ENCODE measurements around the gene SALL1. TPM values are rescaled to one million over a fixed set of nuclear protein-coding genes. Genes with fewer than 3 reads are reported as not detected.

The SALL1 gene
- total RNA-seq, 1 experiment from 2014 or later, result not detected

DNA sequence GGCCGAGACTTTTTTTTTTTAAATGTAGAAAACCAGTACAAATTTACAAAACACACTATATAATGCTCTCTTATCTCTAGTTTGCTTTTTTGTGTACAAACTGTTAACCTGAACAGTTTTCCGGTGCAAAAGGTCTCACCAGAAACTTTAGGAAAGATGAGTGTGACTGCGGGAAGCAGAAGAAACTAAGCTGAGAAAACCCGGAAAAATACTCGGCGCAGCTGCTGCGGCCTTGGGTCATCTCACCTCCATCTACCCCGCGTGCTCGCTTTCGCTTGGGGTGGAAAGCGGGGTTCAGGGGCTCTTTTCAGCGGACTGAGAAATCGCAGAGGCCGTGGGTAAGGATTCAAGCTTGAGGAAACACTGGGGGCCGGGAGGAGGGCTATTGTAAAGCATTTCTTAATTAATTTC lies 1.8 kb downstream of the SALL1 start:
- no peaks in the 10 kb centered on the region for H3K36me3 ChIP-seq (ENCODE audit: control insufficient read depth, insufficient read depth, low read length)
- intact Hi-C loops (cut with micrococcal nuclease; ENCODE audit: unreplicated experiment) (no loop called here), in situ Hi-C loops (cut with HindIII; ENCODE audit: low pct_unique_long_range_greater_than_20kb, low sequenced_read_pairs) (no loop called here)
- H3K27ac ChIP-seq (ENCODE audit: low read length), result no peak overlapping the region
- no peaks in the 10 kb centered on the region for H3K27me3 ChIP-seq (ENCODE audit: control insufficient read depth, insufficient read depth, low read length)
- no peaks in the 10 kb centered on the region for H3K9me3 ChIP-seq (ENCODE audit: control insufficient read depth, insufficient read depth, low read depth, low read length)
- DNase-seq (ENCODE audit: low read depth, low spot score) (no peak), ATAC-seq (no peak)
- H3K4me1 ChIP-seq (ENCODE audit: control insufficient read depth, insufficient read depth, low read length), result no peaks in the 10 kb centered on the region
- TF ChIP-seq CTCF (IDR thresholded peaks at IDR 0.05) (no peak), POLR2AphosphoS5 (IDR thresholded peaks at IDR 0.05; ENCODE audit: low read depth, low read length) (no peak)
- no peak overlapping the region for H3K4me3 ChIP-seq (ENCODE audit: low read depth in 2 of 2, low read length in 2 of 2)
- ChIA-PET POLR2A (interaction anchor here (0.6 kb wide), 1 partner anchor 1837 kb away, joined by 3 read pairs; no protein-coding TSS in a partner anchor), CTCF (no interaction called here)
- BruUV-seq (replicated peaks), result no TSS peak

DNA sequence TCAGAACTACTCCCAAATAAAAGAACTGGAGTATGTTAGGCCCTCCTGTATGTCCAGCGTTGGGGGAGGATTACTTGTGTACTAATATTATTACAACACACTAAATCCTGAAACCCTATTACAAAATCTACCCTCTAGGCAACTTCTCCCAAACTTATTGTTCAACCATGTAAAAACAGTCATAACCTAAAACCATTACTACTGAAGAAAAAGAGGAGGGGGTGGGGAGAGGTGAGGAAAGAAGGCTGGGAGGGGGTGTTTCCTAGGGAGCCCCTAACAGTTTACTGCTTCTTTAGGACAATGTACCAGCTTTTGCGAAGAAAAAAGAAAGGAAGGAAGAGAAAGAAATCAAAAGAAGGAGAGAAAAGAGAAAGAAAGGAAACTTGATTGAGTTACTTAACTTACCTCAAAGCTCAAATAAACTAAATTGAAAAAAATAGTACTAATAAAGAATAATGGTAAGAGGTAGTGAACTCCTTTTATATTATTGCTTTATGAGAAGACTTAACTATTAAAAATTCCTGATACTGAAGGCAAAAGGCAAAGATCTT lies 2.3 kb downstream of the SALL1 start:
- DNase-seq (ENCODE audit: low read depth, low spot score) (no peak), ATAC-seq (no peak)
- no peak overlapping the region for H3K4me3 ChIP-seq (ENCODE audit: low read depth in 2 of 2, low read length in 2 of 2)
- no peaks in the 10 kb centered on the region for H3K4me1 ChIP-seq (ENCODE audit: control insufficient read depth, insufficient read depth, low read length)
- BruUV-seq (replicated peaks), result no TSS peak
- H3K36me3 ChIP-seq (ENCODE audit: control insufficient read depth, insufficient read depth, low read length), result no peaks in the 10 kb centered on the region
- H3K9me3 ChIP-seq (ENCODE audit: control insufficient read depth, insufficient read depth, low read depth, low read length), result no peaks in the 10 kb centered on the region
- CTCF ChIA-PET, result no interaction called here
- in situ Hi-C loops (cut with HindIII; ENCODE audit: low pct_unique_long_range_greater_than_20kb, low sequenced_read_pairs), result no loop called here
- POLR2A ChIA-PET, result interaction anchor here (0.6 kb wide), 1 partner anchor 1836 kb away, joined by 3 read pairs; no protein-coding TSS in a partner anchor
- H3K27ac ChIP-seq (ENCODE audit: low read length), result no peak overlapping the region
- intact Hi-C loops (cut with micrococcal nuclease; ENCODE audit: unreplicated experiment), result no loop called here
- H3K27me3 ChIP-seq (ENCODE audit: control insufficient read depth, insufficient read depth, low read length), result no peaks in the 10 kb centered on the region
- TF ChIP-seq REST (IDR thresholded peaks at IDR 0.05; ENCODE audit: insufficient read depth in 1 of 2, low read depth in 2 of 2, low read length in 1 of 2), result no peak
- no peak for TF ChIP-seq CTCF (IDR thresholded peaks at IDR 0.05)
- no peak for TF ChIP-seq TCF7L2 (IDR thresholded peaks at IDR 0.05; ENCODE audit: low read depth, low read length)
- no peak for TF ChIP-seq SIN3A (IDR thresholded peaks at IDR 0.05; ENCODE audit: borderline replicate concordance, insufficient read depth, low read depth, low read length)
- TF ChIP-seq POLR2AphosphoS5 (IDR thresholded peaks at IDR 0.05; ENCODE audit: low read depth, low read length), result no peak
